ENCODE results near the gene RUSF1.

- TF ChIP-seq POLR2A (IDR thresholded peaks at IDR 0.05) (no peak), CTCF (IDR thresholded peaks at IDR 0.05) (no peak)
These were observed 29.2 kb downstream of the RUSF1 start for GRCh38 chr16:31478956-31479355.
